Measurements from ENCODE around the gene SAMD10. TPM values are rescaled to one million over a fixed set of nuclear protein-coding genes. Genes with fewer than 3 reads are reported as not detected.

Gene SAMD10
- total and polyA plus RNA-seq, 12 donors: 3.4 to 8.8 (median 4.0) TPM

DNA sequence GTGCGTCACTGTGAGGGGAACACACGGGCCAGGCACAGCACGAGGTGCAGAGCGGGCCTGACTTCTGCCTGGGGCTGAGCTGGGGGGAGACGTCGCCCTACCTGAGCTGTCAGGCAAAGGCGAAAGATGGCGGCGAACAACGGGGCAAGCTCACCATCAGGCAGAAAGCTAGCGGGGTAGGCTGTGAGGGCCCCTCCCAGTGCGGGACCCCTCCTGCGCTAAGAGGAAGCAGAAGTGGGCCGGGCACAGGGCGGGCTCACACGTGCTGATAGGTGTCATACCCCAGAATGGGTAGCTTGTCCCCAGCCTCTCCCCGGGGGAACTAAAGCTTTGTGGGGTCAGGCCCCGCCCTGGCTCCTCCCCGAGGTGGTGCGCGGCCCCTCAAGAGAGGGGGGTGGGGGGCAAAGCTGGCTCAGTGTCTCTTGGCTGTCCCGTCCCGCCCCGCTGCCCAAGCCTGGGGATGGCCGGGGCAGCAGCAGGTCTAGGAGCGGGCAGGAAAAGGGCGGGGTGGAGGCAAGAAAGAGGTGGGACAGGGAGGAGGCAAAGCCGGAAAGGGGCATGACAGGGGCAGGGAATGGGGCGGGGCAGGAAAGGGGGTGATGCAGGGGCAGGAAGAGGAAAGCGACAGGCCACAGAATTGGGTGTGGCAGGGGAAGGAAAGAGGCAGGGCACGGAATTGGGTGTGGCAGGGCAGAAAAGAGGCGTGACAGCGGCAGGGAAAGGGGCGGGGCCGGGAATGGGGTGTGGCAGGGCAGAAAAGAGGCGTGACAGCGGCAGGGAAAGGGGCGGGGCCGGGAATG is 38.0 kb downstream of the SAMD10 start:
- Histone ChIP-seq H3K4me3 (no peak overlapping the region), H3K4me1 (peaks cover 11 to 41% (median 32%) of the 10 kb centered on the region in 9 donors), H3K27me3 (no peaks in the 10 kb centered on the region), H3K27ac (peak overlapping the region in 9 of 10 donors; percentile 1 to 79 (median 50)), H3K9me3 (no peaks in the 10 kb centered on the region), H3K36me3 (peaks cover 0 to 86% (median 54%) of the 10 kb centered on the region in 9 donors)
- intact Hi-C loops (cut with DNase I): no loop called here
- no peak for TF ChIP-seq CTCF (IDR thresholded peaks at IDR 0.05)
- DNase-seq (peak; percentile 50 to 58), ATAC-seq (peak in 5 of 8 donors; percentile 2 to 23 (median 18))
- 73 to 76% methylated on average over 33 to 35 of the region's 39 CpGs for WGBS, 2 donors

- H3K36me3 ChIP-seq: peaks cover 0 to 86% (median 57%) of the 10 kb centered on the region in 9 donors
- intact Hi-C loops (cut with DNase I): no loop called here
- H3K27ac ChIP-seq: peak overlapping the region in 4 of 10 donors; percentile 58 to 79 (median 66)
- WGBS, 2 donors: 88 to 93% methylated on average over 58 of the region's 58 CpGs
- DNase-seq (no peak), ATAC-seq (peak in 1 of 8 donors; percentile 25)
- no peaks in the 10 kb centered on the region for H3K27me3 ChIP-seq
- H3K4me3 ChIP-seq: no peak overlapping the region
- no peak for TF ChIP-seq CTCF (IDR thresholded peaks at IDR 0.05)
- no peaks in the 10 kb centered on the region for H3K9me3 ChIP-seq
- H3K4me1 ChIP-seq: peaks cover 11 to 33% (median 26%) of the 10 kb centered on the region in 9 donors
Measured at GRCh38 chr20:63940472-63941266, 38.8 kb downstream of the SAMD10 start.

GRCh38 chr20:63940071-63940471 is 39.4 kb downstream of the SAMD10 start:
- Histone ChIP-seq H3K4me1 (peaks cover 11 to 29% (median 21%) of the 10 kb centered on the region in 9 donors), H3K4me3 (no peak overlapping the region), H3K9me3 (no peaks in the 10 kb centered on the region), H3K27me3 (no peaks in the 10 kb centered on the region), H3K27ac (no peak overlapping the region), H3K36me3 (peaks cover 0 to 86% (median 57%) of the 10 kb centered on the region in 9 donors)
- 83 to 93% methylated on average over 23 of the region's 23 CpGs for WGBS, 2 donors
- DNase-seq (peak in 1 of 2 donors; percentile 8), ATAC-seq (no peak)
- intact Hi-C loops (cut with DNase I): no loop called here
- TF ChIP-seq CTCF (IDR thresholded peaks at IDR 0.05): no peak

All from heart right ventricle (tissue), 16 donors.